ENCODE results near the gene CCSER2. TPM values are rescaled to one million over a fixed set of nuclear protein-coding genes. Genes with fewer than 3 reads are reported as not detected.

The CCSER2 gene
- polyA plus RNA-seq, 1 donor (not counting 4 experiments of a cell fraction or from before 2014, with no cell fraction given): 26.7 TPM

DNA sequence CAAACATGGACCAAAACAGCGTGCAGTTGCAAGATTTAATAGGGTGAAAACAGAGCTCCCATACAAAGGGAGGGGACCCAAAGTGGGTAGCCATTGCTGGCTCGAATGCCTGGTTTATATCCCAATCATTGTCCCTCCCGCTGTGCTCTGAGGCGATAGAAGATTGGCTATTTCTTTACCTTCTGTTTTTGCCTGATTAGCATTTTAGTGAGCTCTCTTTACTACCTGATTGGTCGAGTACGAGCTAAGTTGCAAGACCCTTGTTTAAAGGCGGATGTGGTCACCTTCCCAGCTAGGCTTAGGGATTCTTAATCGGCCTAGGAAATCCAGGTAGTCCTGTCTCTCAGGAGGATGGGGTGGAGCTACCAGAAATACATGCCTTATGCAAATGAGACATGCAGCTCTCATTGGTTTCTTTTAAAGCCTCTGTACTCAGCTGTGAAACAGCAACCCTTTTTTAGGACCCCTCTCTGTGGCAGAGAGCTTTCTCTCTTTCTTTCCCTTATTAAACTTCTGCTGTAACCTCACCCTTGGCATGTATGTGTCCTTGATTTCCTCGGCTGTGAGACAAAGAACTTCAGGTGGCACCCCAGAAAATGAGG is 202.4 kb downstream of the CCSER2 start:
- Histone ChIP-seq H2AFZ (ENCODE audit: control insufficient read depth, low read length) (no peak overlapping the region), H3K4me1 (ENCODE audit: control insufficient read depth, extremely low read depth, insufficient read depth, low read length) (peaks cover 25% of the 10 kb centered on the region), H3K36me3 (ENCODE audit: control insufficient read depth in 2 of 2, extremely low read depth in 1 of 2, insufficient read depth in 2 of 2, low read length in 2 of 2) (no peaks in the 10 kb centered on the region), H4K20me1 (ENCODE audit: control insufficient read depth, extremely low read depth, insufficient read depth, low read length) (no peaks in the 10 kb centered on the region), H3K9me1 (ENCODE audit: control insufficient read depth, extremely low read depth, insufficient read depth, low read length) (no peaks in the 10 kb centered on the region), H3K4me2 (ENCODE audit: control insufficient read depth, extremely low read depth, insufficient read depth, low read depth, low read length) (no peak overlapping the region), H3K27me3 (ENCODE audit: control insufficient read depth, extremely low read depth, insufficient read depth, low read length) (no peaks in the 10 kb centered on the region), H3K9me3 (ENCODE audit: control insufficient read depth, low read depth, low read length) (peaks cover 3% of the 10 kb centered on the region), H3K4me3 (ENCODE audit: control insufficient read depth in 2 of 3, extremely low read depth in 1 of 3, insufficient read depth in 2 of 3, low read depth in 1 of 3, low read length in 3 of 3) (no peak overlapping the region), H3K79me2 (ENCODE audit: control insufficient read depth, insufficient read depth, low read length) (no peaks in the 10 kb centered on the region), H3K9ac (ENCODE audit: control insufficient read depth, extremely low read depth, insufficient read depth, low read length) (no peak overlapping the region), H3K27ac (ENCODE audit: control insufficient read depth, insufficient read depth, low read length) (no peak overlapping the region)
- DNase-seq (ENCODE audit: low read depth, low spot score): no peak
- TF ChIP-seq EZH2 (IDR thresholded peaks at IDR 0.05; ENCODE audit: low read length) (no peak), CTCF (optimal IDR thresholded peaks at IDR 0.05 in 1 of 3, IDR thresholded peaks at IDR 0.05 in 1 of 3, conservative IDR thresholded peaks at IDR 0.05 in 1 of 3; ENCODE audit: extremely low read depth in 1 of 3, insufficient read depth in 2 of 3, low read length in 3 of 3) (no peak)
- dilution Hi-C loops (cut with MboI; ENCODE audit: extremely low pct_ligation_motif_present, low sequenced_read_pairs): no loop called here
- no peak for FAIRE-seq

- Histone ChIP-seq H3K4me3 (ENCODE audit: control insufficient read depth in 2 of 3, extremely low read depth in 1 of 3, insufficient read depth in 2 of 3, low read depth in 1 of 3, low read length in 3 of 3) (no peak overlapping the region), H3K9ac (ENCODE audit: control insufficient read depth, extremely low read depth, insufficient read depth, low read length) (no peak overlapping the region), H3K4me1 (ENCODE audit: control insufficient read depth, extremely low read depth, insufficient read depth, low read length) (peaks cover 25% of the 10 kb centered on the region), H3K36me3 (ENCODE audit: control insufficient read depth in 2 of 2, extremely low read depth in 1 of 2, insufficient read depth in 2 of 2, low read length in 2 of 2) (no peaks in the 10 kb centered on the region), H3K27ac (ENCODE audit: control insufficient read depth, insufficient read depth, low read length) (no peak overlapping the region), H4K20me1 (ENCODE audit: control insufficient read depth, extremely low read depth, insufficient read depth, low read length) (no peaks in the 10 kb centered on the region), H3K79me2 (ENCODE audit: control insufficient read depth, insufficient read depth, low read length) (no peaks in the 10 kb centered on the region), H3K4me2 (ENCODE audit: control insufficient read depth, extremely low read depth, insufficient read depth, low read depth, low read length) (no peak overlapping the region), H3K9me1 (ENCODE audit: control insufficient read depth, extremely low read depth, insufficient read depth, low read length) (no peaks in the 10 kb centered on the region), H3K27me3 (ENCODE audit: control insufficient read depth, extremely low read depth, insufficient read depth, low read length) (no peaks in the 10 kb centered on the region), H2AFZ (ENCODE audit: control insufficient read depth, low read length) (no peak overlapping the region), H3K9me3 (ENCODE audit: control insufficient read depth, low read depth, low read length) (no peaks in the 10 kb centered on the region)
- DNase-seq (ENCODE audit: low read depth, low spot score) (no peak), FAIRE-seq (no peak)
- dilution Hi-C loops (cut with MboI; ENCODE audit: extremely low pct_ligation_motif_present, low sequenced_read_pairs): no loop called here
- TF ChIP-seq CTCF (optimal IDR thresholded peaks at IDR 0.05 in 1 of 3, IDR thresholded peaks at IDR 0.05 in 1 of 3, conservative IDR thresholded peaks at IDR 0.05 in 1 of 3; ENCODE audit: extremely low read depth in 1 of 3, insufficient read depth in 2 of 3, low read length in 3 of 3): no peak
- TF ChIP-seq EZH2 (IDR thresholded peaks at IDR 0.05; ENCODE audit: low read length): no peak
Observed at GRCh38 chr10:84531396-84531795, 203.0 kb downstream of the CCSER2 start.
